Liver (tissue), 3 donors: Measurements from ENCODE around the gene BFSP2.
A peak's percentile ranks its signal among the peaks of the same experiment; 100 is the strongest.

Experiments
- JUND ChIP-seq, 2 donors: IDR thresholded peaks; 2 replicates each; pipeline ENCODE4 v1.6.1; 2016; ENCODE audit warnings: antibody characterized with exemption in 2 of 2
- MAX ChIP-seq: IDR thresholded peaks from 2 replicates; pipeline ENCODE4 v1.6.1; 2016; ENCODE audit warnings: antibody characterized with exemption
- RXRA ChIP-seq, 2 donors: IDR thresholded peaks; 2 replicates each; pipeline ENCODE4 v1.6.1; 2017 to 2018; ENCODE audit warnings: antibody characterized with exemption in 2 of 2, mild to moderate bottlenecking in 1 of 2
- SP1 ChIP-seq: IDR thresholded peaks from 2 replicates; pipeline ENCODE4 v1.6.1; 2018; ENCODE audit warnings: antibody characterized with exemption, mild to moderate bottlenecking
- TAF1 ChIP-seq: conservative IDR thresholded peaks from 2 replicates; pipeline ENCODE4 v1.6.1; 2016; ENCODE audit warnings: antibody characterized with exemption, mild to moderate bottlenecking
- TF ChIP-seq, protein P1 (sequence below): fragments of 150-350 bp; IDR thresholded peaks from 2 replicates; pipeline ENCODE4 v1.5.1; 2017; ENCODE audit warnings: improper control_type of control experiment, low read depth, low read length; ENCODE audit not compliant: missing input control
- TF ChIP-seq, protein P2 (sequence below): IDR thresholded peaks from 2 replicates; pipeline ENCODE4 v1.6.1; 2016; ENCODE audit warnings: antibody characterized with exemption, mild to moderate bottlenecking
- TF ChIP-seq, protein P3 (sequence below): IDR thresholded peaks from 2 replicates; pipeline ENCODE4 v1.6.1; 2016; ENCODE audit warnings: antibody characterized with exemption
- donor health status: healthy.
- donor health status: healthy.

DNA sequence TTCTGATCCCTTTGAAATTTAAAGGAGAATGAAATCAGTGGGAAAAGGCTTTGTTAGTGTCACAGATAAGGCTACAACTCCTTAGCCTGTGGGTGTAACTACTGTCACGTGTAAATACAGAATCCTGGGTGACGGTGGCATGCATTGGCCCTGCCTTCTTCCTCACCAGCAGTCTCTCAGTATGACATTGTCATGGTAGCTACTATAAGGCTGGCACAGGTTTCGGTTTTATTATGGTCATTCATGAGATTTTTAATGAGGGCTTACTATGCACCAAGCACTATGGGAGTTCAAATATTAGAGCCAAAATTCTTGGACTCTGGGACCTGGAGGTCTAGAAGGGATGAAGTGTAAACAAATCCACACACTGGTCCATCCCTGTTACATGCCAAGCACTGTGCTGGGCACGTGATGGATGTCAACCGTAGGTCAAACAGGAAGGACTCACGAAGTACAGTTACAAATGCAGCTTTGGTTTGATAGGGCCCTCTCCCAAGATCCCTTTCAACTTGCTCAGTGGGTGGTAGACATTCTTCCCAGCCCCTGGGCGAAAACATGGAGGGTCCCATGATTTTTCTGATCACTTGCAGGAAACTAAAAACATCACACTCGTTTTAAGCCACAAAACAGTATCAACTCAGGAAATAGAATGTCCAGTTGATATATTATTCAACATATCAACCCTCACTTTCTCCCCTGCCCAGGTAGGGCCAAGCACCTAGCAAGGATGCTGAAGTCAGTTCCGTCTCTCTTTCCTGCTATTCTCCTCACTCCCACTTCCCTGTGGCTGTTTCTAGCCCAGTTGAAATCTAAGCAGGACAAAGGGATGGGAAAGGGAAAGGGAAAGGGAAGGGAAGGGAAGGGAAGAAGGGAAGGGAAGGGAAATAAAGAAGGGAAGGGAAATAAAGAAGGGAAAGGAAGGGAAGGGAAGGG, 25.3 kb downstream of the BFSP2 start:
- TF ChIP-seq, protein P1, sequence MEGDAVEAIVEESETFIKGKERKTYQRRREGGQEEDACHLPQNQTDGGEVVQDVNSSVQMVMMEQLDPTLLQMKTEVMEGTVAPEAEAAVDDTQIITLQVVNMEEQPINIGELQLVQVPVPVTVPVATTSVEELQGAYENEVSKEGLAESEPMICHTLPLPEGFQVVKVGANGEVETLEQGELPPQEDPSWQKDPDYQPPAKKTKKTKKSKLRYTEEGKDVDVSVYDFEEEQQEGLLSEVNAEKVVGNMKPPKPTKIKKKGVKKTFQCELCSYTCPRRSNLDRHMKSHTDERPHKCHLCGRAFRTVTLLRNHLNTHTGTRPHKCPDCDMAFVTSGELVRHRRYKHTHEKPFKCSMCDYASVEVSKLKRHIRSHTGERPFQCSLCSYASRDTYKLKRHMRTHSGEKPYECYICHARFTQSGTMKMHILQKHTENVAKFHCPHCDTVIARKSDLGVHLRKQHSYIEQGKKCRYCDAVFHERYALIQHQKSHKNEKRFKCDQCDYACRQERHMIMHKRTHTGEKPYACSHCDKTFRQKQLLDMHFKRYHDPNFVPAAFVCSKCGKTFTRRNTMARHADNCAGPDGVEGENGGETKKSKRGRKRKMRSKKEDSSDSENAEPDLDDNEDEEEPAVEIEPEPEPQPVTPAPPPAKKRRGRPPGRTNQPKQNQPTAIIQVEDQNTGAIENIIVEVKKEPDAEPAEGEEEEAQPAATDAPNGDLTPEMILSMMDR: no peak
- TF ChIP-seq JUND (IDR thresholded peaks at IDR 0.05) (no peak), RXRA (IDR thresholded peaks at IDR 0.05) (peak in 1 of 2 donors; percentile 63), MAX (no peak), TAF1 (no peak), SP1 (no peak)
- TF ChIP-seq, protein P2, sequence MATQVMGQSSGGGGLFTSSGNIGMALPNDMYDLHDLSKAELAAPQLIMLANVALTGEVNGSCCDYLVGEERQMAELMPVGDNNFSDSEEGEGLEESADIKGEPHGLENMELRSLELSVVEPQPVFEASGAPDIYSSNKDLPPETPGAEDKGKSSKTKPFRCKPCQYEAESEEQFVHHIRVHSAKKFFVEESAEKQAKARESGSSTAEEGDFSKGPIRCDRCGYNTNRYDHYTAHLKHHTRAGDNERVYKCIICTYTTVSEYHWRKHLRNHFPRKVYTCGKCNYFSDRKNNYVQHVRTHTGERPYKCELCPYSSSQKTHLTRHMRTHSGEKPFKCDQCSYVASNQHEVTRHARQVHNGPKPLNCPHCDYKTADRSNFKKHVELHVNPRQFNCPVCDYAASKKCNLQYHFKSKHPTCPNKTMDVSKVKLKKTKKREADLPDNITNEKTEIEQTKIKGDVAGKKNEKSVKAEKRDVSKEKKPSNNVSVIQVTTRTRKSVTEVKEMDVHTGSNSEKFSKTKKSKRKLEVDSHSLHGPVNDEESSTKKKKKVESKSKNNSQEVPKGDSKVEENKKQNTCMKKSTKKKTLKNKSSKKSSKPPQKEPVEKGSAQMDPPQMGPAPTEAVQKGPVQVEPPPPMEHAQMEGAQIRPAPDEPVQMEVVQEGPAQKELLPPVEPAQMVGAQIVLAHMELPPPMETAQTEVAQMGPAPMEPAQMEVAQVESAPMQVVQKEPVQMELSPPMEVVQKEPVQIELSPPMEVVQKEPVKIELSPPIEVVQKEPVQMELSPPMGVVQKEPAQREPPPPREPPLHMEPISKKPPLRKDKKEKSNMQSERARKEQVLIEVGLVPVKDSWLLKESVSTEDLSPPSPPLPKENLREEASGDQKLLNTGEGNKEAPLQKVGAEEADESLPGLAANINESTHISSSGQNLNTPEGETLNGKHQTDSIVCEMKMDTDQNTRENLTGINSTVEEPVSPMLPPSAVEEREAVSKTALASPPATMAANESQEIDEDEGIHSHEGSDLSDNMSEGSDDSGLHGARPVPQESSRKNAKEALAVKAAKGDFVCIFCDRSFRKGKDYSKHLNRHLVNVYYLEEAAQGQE: no peak
- TF ChIP-seq, protein P3, sequence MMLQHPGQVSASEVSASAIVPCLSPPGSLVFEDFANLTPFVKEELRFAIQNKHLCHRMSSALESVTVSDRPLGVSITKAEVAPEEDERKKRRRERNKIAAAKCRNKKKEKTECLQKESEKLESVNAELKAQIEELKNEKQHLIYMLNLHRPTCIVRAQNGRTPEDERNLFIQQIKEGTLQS: no peak
